ENCODE results near the gene RPL9. TPM values are rescaled to one million over a fixed set of nuclear protein-coding genes. Genes with fewer than 3 reads are reported as not detected.
"Not testable (repeated sequence)": the region's sequence is repeated elsewhere in the genome, so short reads cannot be mapped to it uniquely, and the experiment has no call there.

The RPL9 gene
- total RNA-seq, 3 donors from 2014 or later (not counting 1 experiment from before 2014, with no cell fraction given): 848 to 1,179 (median 853) TPM

GRCh38 chr4:39429476-39430334 lies 29.0 kb downstream of the RPL9 start:
- no peak for TF ChIP-seq CTCF (IDR thresholded peaks at IDR 0.05)
- no peaks in the 10 kb centered on the region for H3K9me3 Mint-ChIP-seq
- Histone ChIP-seq H3K36me3 (ENCODE audit: control insufficient read depth, insufficient read depth, low read length) (no peaks in the 10 kb centered on the region), H3K4me3 (ENCODE audit: low read length) (no peak overlapping the region), H3K27ac (ENCODE audit: low read length) (no peak overlapping the region), H3K27me3 (ENCODE audit: control insufficient read depth, insufficient read depth, low read length) (no peaks in the 10 kb centered on the region), H3K9me3 (ENCODE audit: control insufficient read depth, insufficient read depth, low read length) (no peaks in the 10 kb centered on the region), H3K4me1 (ENCODE audit: control insufficient read depth, insufficient read depth, low read length) (no peaks in the 10 kb centered on the region)
- DNase-seq: no peak
- no peaks in the 10 kb centered on the region for H3K36me3 Mint-ChIP-seq
- no peak overlapping the region for H3K27ac Mint-ChIP-seq
- H3K4me3 Mint-ChIP-seq: no peak overlapping the region
- 87% methylated on average over 4 of the region's 4 CpGs for WGBS (ENCODE audit: insufficient coverage)
- no peaks in the 10 kb centered on the region for H3K27me3 Mint-ChIP-seq (ENCODE audit: low read depth in 2 of 2)
- no peak for ATAC-seq
- intact Hi-C loops (cut with micrococcal nuclease): no loop called here
- no peaks in the 10 kb centered on the region for H3K4me1 Mint-ChIP-seq

GRCh38 chr4:39427520-39428114 lies 31.1 kb downstream of the RPL9 start:
- H3K27me3 Mint-ChIP-seq (ENCODE audit: low read depth in 2 of 2): no peaks in the 10 kb centered on the region
- H3K4me1 ChIP-seq (ENCODE audit: control insufficient read depth, insufficient read depth, low read length): no peaks in the 10 kb centered on the region
- H3K4me3 ChIP-seq (ENCODE audit: low read length): no peak overlapping the region
- H3K4me3 Mint-ChIP-seq: no peak overlapping the region
- DNase-seq (no peak), ATAC-seq (no peak)
- H3K36me3 Mint-ChIP-seq: no peaks in the 10 kb centered on the region
- no peak overlapping the region for H3K27ac ChIP-seq (ENCODE audit: low read length)
- intact Hi-C loops (cut with micrococcal nuclease): no loop called here
- 86% methylated on average over 10 of the region's 10 CpGs for WGBS (ENCODE audit: insufficient coverage)
- no peak for TF ChIP-seq CTCF (IDR thresholded peaks at IDR 0.05)
- H3K9me3 ChIP-seq (ENCODE audit: control insufficient read depth, insufficient read depth, low read length): no peaks in the 10 kb centered on the region
- H3K4me1 Mint-ChIP-seq: no peaks in the 10 kb centered on the region
- no peaks in the 10 kb centered on the region for H3K9me3 Mint-ChIP-seq
- H3K27ac Mint-ChIP-seq: no peak overlapping the region
- no peaks in the 10 kb centered on the region for H3K36me3 ChIP-seq (ENCODE audit: control insufficient read depth, insufficient read depth, low read length)
- no peaks in the 10 kb centered on the region for H3K27me3 ChIP-seq (ENCODE audit: control insufficient read depth, insufficient read depth, low read length)

- no peak overlapping the region for H3K4me3 Mint-ChIP-seq
- no peaks in the 10 kb centered on the region for H3K27me3 Mint-ChIP-seq (ENCODE audit: low read depth in 2 of 2)
- TF ChIP-seq CTCF (IDR thresholded peaks at IDR 0.05): no peak
- H3K27ac ChIP-seq (ENCODE audit: low read length): no peak overlapping the region
- ATAC-seq: no peak
- H3K36me3 ChIP-seq (ENCODE audit: control insufficient read depth, insufficient read depth, low read length): no peaks in the 10 kb centered on the region
- no peaks in the 10 kb centered on the region for H3K9me3 Mint-ChIP-seq
- H3K27me3 ChIP-seq (ENCODE audit: control insufficient read depth, insufficient read depth, low read length): no peaks in the 10 kb centered on the region
- intact Hi-C loops (cut with micrococcal nuclease): no loop called here
- no peaks in the 10 kb centered on the region for H3K9me3 ChIP-seq (ENCODE audit: control insufficient read depth, insufficient read depth, low read length)
- 100% methylated on average over 1 of the region's 1 CpG for WGBS (ENCODE audit: insufficient coverage)
- no peak overlapping the region for H3K4me3 ChIP-seq (ENCODE audit: low read length)
- no peak for DNase-seq
- no peaks in the 10 kb centered on the region for H3K4me1 ChIP-seq (ENCODE audit: control insufficient read depth, insufficient read depth, low read length)
- H3K4me1 Mint-ChIP-seq: no peaks in the 10 kb centered on the region
- H3K36me3 Mint-ChIP-seq: no peaks in the 10 kb centered on the region
- no peak overlapping the region for H3K27ac Mint-ChIP-seq
These were observed 32.0 kb downstream of the RPL9 start for GRCh38 chr4:39426728-39427127.

- H3K36me3 Mint-ChIP-seq; H3K36me3 ChIP-seq (ENCODE audit: control insufficient read depth, insufficient read depth, low read length); H3K27ac Mint-ChIP-seq; ATAC-seq; H3K4me3 Mint-ChIP-seq; H3K4me1 Mint-ChIP-seq; H3K27me3 Mint-ChIP-seq (ENCODE audit: low read depth in 2 of 2); H3K9me3 ChIP-seq (ENCODE audit: control insufficient read depth, insufficient read depth, low read length); H3K27me3 ChIP-seq (ENCODE audit: control insufficient read depth, insufficient read depth, low read length); H3K4me3 ChIP-seq (ENCODE audit: low read length); intact Hi-C loops (cut with micrococcal nuclease); H3K9me3 Mint-ChIP-seq; H3K27ac ChIP-seq (ENCODE audit: low read length); DNase-seq; H3K4me1 ChIP-seq (ENCODE audit: control insufficient read depth, insufficient read depth, low read length): not testable (repeated sequence)
- 100% methylated on average over 1 of the region's 1 CpG for WGBS (ENCODE audit: insufficient coverage)
These were observed 33.4 kb downstream of the RPL9 start for GRCh38 chr4:39425297-39425696.
